GM21737 (cell line): ENCODE measurements around the gene SP140.
"Not testable (repeated sequence)": the region's sequence is repeated elsewhere in the genome, so short reads cannot be mapped to it uniquely, and the experiment has no call there.

ENCODE experiments used
- ATAC-seq: cut with Tn5 transposase; IDR thresholded peaks from one replicate; pipeline ENCODE4 v1.9.1; 2021; ENCODE audit warnings: mild to moderate bottlenecking, moderate library complexity; ENCODE audit not compliant: unreplicated experiment

The SP140 gene

DNA sequence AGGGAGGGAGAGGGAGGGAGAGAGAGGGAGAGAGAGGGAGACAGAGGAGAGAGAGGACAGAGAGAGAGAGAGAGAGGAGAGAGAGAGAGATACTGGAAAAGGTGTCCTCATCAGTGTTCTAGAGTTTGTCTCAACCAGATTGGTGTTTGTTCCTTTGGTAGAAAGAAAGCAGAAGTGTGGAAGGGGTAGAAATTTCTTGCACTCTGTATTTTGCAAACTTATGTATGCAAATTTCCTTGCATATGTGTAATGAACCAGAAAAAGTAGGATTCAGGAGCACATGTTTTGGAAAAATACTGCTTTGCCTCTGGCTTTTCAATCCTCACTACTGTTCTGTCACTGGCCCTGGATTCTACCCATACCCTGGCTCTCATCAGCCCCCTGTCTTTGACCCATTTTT lies 1.1 kb upstream of the SP140 start:
- no peak for ATAC-seq

DNA sequence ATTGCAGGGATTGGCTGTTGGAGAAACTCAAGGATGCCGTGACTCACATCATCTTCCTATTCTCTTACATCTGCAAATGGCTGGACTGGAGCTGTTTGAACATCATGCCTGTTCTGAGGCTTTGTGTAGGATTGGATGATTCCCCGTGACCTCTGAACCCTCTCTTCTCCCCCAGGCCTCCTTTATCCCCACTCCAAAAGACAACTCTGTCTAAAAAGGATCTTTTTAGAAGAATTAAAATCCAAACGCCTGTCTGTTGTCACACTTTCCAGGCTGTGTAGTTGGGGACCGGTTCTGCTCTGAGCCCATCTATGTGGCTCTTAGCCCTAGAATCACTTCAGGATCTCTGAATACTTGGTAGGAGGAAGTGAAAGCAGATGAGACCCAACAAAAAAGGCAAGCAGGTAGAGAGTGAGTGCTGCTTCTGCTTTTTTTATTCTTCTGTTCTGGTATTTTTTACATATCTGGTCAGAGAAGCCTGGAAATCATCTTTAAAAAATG lies 565 bp downstream of the SP140 start:
- ATAC-seq = peak; percentile 73

DNA sequence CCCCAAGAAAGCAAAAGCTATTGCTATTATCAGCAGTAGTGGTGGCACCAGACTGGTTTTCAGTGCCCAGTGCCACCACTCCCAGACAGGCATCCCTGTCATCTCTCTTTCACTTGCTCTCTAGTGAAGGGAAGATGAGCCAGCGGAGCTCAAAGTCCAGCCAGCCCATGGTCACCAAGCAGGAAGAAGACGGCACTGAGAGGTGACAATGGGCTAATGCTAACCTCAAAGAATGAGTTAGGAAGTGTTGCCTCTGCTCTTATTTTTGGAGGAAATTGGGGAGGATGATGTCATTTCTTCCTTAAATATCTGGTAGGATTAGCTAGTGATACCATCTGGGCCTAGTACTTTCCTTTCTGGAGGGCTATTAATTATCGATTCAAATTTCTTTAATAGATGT lies 1.7 kb downstream of the SP140 start:
- ATAC-seq = no peak

DNA sequence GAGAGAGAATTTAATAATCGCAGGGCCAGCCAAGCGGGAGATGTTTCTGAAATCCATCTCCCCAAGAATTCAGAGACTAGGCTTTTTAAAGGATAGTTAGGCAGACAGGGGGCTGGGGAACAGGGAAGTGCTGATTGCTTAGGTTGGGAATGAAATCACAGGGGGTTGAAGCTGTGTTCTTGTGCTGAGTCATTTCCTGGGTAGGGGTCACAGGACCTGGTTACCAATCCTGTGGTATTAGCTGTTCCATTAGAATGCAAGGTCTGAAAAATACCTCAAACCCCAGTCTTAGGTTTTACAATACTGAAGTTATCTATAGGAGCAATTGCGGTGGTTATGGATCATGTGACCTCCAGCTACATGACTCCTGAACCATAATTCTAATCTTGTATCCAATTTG lies 4.6 kb downstream of the SP140 start:
- ATAC-seq = no peak

DNA sequence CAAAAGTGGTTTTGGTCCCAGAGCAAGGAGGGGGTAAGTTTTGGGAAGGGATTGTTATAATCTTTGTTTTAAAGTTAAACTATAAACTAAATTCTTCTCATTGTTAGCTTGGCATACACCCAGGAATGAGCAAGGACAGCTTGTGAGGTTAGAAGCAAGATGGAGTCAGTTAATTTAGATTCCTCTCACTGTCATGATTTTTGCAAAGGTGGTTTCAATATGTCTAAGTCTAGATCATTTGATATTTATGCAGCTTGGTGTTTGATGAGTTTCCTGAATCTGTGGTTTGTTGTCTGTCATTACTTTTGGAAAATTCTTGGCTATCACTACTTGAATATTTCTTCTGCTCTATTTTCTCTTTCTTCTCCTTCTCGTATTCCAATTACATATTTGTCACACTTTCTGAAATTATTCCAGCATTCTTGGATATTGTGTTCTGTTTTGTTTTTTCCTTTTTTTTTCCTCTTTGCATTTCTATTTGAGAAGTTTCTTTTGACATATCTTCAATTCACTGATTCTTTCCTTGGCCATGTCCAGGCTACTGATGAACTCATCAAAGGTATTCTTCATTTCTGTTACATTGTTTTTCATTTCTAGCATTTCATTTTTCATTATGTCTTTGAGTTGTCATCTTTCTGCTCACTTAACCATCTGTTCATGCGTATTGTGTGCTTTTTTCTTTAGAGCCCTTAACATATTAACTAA lies 5.1 kb downstream of the SP140 start:
- no peak for ATAC-seq

DNA sequence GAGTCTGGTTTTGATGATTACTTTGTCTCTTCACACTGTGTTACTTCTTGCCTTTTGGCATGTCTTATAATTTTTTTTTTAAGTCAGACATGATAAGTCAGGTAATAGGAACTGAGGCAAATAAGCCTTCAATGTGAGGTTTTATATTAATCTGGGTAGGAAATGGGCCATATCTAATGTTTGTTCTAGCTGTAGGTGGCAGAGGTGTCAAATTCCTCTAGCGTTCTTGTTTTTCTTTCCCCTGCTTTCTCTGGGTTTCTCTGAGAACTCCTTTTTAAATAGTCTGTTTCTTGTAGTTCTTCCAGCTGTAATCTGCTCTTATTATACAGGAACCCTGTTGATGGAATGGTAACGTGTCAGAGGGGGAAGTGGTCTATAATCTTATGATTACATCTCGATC lies 5.7 kb downstream of the SP140 start:
- ATAC-seq = no peak

DNA sequence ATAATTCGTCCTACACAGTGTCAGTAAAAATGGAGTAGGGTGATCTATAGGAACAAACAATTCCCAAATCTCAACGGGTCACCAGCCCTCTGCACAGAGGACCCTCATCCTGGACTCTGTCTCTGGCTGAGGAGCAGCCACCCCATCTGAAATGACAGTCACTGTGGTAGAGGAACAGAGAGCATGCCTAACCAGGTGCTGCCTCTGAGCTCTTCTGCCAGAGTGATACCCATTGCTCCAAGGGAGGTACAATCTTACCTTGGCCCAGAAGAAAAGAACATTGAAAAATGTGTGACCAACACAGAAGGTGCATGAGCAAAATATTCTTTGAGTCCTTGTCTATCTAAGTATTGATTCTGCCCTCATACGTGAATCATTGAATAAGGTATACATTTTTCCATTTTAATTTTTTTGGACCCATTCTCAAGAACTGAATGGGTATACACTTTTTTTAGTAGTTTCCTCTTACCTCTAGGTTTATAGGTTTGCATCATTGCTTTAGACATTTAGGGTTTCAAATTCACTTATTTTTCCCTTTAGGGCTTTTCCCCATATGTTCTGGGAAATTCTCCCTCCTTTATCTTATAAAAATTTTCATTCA lies 8.7 kb downstream of the SP140 start:
- no peak for ATAC-seq

DNA sequence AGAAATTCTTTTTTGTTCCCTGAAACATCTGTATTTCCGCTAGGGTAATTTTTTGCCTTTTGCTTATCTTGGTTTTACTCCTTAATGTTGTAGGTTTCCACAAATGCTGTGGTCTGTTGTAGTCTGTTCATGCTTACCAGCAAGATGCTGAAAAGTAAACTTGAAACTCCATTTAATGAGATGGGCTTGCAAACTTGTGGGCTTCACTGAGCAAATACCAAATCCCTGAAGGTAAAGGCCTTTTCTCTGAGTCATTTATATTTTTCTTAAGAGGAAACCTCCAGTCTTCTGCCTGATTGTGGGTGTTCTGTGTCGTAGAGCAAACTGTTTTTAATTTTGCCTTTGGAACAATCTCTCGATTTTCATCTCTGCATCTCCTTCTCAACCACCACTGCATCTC lies 9.3 kb downstream of the SP140 start:
- ATAC-seq = peak; percentile 61

DNA sequence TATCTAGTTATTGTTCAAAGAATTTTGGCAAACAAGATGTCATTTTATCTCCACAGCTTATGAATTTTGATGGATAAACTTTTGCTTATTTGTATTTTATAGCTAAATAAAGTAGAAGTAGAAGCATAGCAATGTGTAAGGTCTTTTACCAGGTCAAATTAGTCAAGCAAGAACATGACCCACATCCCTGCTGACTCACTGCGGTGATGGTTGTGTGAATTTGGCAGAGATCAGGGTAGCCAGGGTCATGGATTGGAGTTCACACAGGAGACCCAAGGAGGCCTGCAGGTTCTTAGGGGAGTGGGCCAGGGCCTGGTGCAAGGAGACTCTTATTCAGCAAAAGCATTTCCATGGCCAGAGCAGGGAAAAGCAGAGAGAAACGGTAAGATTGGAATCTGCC lies 18.7 kb downstream of the SP140 start:
- ATAC-seq = no peak

DNA sequence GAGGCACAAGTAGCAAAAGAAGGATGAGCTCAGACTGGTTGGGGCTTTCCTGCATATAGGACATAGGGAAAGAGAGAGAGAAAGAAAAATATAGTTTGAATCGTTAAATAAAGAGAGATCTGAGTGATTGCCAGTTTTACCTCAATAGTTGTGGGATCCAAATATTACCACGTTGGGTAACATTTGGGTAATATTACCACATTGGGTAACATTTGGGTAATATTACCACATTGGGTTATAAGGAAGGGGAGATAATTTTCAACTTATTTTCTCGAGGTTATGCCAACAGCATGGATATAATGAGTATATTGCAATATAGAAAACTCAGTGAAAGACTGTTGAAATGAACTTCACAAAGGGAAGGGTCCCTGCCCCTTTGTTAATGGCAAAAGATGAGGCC lies 20.7 kb downstream of the SP140 start:
- ATAC-seq = no peak

DNA sequence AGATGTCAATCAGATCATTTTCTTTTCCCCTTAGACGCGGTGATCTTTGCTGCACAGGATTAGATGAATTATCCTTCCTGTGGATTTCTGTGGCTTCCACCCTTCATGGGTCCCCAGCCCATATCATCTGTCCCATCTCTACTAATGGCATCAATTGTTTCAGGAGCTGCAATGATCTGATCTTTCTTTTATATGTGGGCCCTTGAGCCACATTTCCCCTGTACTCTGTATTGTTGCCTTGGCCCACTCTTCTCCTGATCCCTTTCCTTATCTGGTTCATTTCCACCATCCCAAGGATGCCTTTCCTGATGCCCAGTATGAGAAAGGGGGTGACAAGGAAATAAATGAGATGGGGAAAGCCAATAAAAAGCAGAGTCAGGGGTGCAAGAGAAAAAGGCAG lies 24.7 kb downstream of the SP140 start:
- no peak for ATAC-seq

DNA sequence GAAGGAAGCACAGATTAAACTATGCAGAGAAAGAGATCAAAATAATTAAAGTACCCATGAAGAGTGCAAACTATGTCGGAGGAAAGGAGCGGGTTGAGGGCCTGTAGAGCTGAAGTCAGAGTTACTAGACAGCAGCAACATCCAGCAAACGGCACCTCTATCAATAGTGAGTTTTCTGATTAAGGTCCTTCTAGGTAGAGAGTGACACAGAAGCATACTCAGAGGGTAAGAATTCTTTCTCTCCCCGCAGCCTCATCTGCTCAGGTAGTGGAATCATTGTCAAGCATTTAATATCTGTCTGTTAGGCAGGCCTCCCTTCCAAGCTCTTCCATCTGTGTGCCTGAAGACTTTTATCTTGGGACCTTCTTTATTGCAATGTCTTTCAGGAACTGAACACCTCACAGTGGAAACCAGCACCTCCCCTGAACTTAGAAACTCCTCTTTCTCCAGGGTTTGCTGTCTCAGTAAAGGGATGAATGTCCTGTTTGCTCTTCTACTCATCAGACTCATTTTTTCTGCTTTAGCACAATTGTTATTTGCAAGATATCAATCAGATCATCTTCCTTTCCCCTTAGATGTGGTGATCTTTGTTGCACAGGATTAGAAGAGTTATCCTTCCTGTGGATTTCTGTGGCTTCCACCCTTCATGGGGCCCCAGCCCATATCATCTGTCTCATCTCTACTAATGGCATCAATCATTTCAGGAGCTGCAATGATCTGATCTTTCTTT lies 28.8 kb downstream of the SP140 start:
- no peak for ATAC-seq

DNA sequence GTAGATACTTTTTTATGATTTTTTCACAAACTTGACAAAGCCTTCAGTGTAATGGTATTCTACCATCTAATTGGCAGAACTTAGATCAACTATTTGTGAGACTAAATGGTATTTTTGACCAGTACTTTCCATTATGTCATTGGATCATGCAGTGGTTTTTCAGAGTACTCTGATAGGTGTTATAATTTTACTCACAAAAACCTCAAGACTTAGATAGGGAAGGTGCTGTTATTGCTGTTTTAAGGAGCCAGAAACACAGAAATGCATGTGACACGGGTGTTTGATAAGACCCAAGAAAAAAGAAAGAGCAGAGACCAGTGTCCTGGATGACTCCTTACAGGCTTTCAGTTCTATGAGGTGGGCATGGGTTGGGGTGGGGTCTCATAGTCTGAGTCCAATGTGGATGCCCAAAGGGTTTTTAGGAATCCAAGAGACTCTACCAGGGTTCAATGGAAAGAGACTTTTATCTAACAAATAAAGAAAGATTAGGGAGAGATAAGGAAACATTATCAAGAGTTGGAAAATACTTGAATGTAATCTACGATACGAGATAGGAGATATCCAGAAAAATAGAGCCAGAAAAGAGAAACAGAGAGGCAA lies 31.3 kb downstream of the SP140 start:
- ATAC-seq = no peak

DNA sequence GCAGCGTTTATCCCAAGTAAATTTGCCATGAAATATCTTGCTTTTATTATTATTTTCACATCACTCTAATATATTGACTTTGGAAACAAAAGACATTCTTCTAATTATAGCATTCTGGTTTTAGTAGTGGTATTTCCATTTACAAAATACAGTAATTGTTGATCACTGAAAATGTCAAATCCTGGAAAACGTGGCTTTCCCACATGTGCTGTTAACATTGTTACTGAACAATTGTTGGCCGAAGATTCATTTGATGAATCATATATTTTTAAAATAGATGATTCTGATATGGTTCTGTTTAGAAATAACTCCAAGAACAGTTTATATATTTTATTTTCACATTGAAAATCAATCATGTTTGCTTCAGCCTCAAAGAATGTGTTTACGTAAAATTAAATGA lies 32.9 kb downstream of the SP140 start:
- ATAC-seq = no peak

DNA sequence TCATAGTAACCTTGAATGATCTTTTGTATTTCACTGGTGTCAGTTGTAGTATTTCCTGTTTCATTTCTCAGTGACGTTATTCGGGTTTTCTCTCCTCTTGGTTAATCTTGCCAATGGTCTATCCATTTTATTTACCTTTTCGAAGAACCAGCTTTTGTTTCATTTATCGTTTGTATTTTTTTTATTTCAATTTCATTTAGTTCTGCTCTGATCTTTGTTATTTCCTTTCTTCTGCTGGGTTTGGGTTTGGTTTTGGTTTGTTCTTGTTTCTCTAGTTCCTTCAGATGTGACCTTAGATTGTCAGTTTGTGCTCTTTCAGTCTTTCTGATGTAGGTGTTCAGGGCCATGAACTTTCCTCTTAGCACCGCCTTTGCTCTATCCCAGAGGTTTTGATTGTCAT lies 36.7 kb downstream of the SP140 start:
- no peak for ATAC-seq

DNA sequence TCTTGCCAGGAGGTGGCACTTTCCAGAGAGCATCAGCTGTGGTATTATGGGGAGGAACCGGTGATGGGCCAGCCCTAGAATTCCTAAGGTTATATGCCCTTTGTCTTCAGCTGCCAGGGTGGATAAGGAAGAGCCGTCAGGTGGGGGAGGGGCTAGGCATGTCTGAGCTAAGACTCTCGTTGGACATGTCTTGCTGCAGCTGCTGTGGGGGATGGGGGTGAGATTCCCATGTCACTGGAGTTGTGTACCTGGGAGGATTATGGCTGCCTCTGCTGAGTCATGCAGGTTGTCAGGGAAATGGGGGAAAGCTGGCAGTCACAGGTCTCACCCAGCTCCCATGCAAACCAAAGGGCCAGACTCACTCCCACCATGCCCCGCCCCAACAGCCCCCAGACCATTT lies 39.4 kb downstream of the SP140 start:
- ATAC-seq = not testable (repeated sequence)

DNA sequence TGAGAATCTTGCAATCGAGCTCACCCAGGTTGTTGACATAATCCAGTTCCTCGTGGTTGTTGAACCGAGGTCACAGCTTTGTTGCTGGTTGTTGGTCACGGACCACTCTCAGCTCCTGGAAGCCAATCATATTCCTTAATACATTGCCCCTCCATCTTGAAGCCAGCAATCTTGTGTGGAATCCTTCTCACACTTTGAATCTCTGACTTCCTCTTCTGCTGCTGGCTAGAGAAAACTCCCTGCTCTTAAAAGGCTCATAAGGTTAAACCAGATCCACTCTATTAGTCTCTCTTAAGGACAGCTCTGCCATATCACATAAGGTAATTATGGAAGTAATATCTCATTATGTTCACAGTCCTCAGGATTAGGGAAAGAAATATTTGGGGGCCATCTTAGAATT lies 41.1 kb downstream of the SP140 start:
- ATAC-seq = no peak

DNA sequence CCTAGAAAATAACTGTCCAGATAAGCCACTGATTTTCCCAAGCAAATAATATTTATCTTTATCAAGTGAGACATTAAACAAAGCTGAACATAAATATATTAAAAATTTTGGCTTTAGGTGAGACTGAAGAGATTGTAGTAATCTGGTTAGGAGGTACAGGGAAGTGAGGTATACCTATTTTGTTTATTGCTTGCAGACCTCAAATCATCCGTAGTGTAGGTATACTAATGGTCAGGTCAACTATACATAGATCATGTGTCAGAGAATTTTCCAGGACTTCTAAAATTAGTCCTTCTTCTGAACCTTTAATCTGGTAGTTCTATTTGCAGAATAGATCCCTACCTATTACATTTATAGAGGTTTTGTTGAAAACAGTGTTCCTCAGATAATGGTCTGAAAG lies 41.5 kb downstream of the SP140 start:
- ATAC-seq = peak; percentile 15

DNA sequence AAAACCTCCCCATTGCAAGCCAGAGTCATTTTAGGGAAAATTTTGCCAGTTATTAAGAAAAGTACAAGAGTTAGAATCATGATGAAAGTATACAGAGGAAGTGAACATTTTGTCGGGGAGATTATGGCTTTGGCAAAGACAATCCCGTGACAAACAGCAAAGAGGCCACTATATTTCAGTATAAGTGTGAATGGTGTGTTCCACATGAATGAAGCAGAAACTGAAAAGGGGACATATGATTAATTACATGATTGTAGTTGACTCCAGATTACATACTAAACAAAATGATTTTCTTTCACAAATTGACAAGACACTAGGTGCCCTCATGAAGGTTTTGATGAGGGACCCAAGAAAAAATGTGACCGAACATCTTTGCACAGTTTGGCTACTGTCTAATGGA lies 42.0 kb downstream of the SP140 start:
- peak; percentile 62 for ATAC-seq

DNA sequence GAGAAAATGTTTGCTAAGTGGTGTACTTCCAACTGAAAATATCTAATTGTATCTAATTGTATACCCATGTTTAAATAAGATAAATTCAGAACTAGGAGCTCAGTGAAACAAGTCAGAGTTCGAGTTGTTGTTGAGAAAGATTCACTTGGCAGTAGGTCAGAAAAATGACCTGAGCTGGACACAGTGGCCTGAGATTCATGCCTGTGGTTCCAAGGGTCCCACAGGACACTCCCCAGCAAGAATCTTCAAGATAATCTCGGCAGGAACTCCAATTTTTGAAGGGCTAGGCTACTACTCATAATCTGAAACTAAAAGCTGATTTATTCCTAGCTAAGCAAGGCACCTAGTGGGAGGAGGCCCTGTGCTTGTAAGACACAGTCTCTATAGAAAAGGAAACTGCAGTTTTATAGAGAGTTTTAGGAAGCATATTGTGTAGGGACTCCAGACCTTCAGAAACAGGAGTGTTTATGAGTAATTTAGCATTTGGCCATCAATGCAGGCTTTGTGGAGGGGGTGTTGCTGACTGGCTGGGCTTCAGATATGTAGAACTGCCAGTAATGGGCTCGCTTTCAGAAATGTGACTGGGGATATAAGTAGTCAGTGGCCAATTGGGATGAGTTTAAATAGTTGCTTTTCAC lies 43.2 kb downstream of the SP140 start:
- ATAC-seq = peak; percentile 74

DNA sequence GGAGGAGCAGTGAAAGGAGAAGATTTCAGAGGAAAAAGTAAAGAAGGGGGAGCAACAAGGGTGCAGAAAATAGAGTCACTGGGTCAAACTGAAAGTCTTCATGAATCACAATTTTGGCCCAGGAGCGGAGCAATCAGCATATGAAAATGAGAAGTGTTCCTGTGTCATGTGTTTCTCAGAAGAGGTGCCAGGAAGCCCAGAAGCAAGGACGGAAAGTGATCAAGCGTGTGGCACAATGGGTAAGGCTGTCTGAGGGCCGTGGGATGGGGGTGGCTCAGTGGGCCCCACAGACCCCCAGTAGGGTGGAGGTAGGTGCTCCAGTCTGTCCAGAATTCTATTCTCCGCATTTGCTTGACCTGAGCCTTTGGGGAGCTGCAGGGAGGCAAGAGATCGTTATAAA lies 44.2 kb downstream of the SP140 start:
- no peak for ATAC-seq
